NOMO-1 treated with dmso at 0.1 percent for 144 hours (cell line): ENCODE data around the gene BZW2.
"Not testable (repeated sequence)": the region's sequence is repeated elsewhere in the genome, so short reads cannot be mapped to it uniquely, and the experiment has no call there.

Source experiments
- DNase-seq: peaks from one replicate; lab custom pipeline; 2025; ENCODE audit not compliant: unreplicated experiment; lab: John Stamatoyannopoulos, UW

BZW2 gene

GRCh38 chr7:16644636-16645592 lies 1.1 kb upstream of the BZW2 start:
- DNase-seq, result peak; percentile 34

- peak; percentile 20 for DNase-seq
Measured at GRCh38 chr7:16646472-16647072, 591 bp downstream of the BZW2 start.

GRCh38 chr7:16647435-16647960 lies 1.5 kb downstream of the BZW2 start:
- DNase-seq, result no peak

GRCh38 chr7:16648551-16648950 lies 2.6 kb downstream of the BZW2 start:
- DNase-seq, result no peak

- DNase-seq, result no peak
Measured at GRCh38 chr7:16649196-16649595, 3.2 kb downstream of the BZW2 start.

- no peak for DNase-seq
Measured at GRCh38 chr7:16650266-16650665, 4.3 kb downstream of the BZW2 start.

- no peak for DNase-seq
Measured at GRCh38 chr7:16651396-16652239, 5.6 kb downstream of the BZW2 start.

- DNase-seq, result no peak
Measured at GRCh38 chr7:16652240-16652583, 6.2 kb downstream of the BZW2 start.

- no peak for DNase-seq
Measured at GRCh38 chr7:16652888-16653287, 6.9 kb downstream of the BZW2 start.

- no peak for DNase-seq
Measured at GRCh38 chr7:16655394-16655793, 9.4 kb downstream of the BZW2 start.

GRCh38 chr7:16656141-16656540 lies 10.2 kb downstream of the BZW2 start:
- no peak for DNase-seq

GRCh38 chr7:16657656-16658279 lies 11.8 kb downstream of the BZW2 start:
- DNase-seq, result no peak

GRCh38 chr7:16659854-16660497 lies 14.0 kb downstream of the BZW2 start:
- not testable (repeated sequence) for DNase-seq

- DNase-seq, result peak; percentile 7
Measured at GRCh38 chr7:16660702-16661464, 14.9 kb downstream of the BZW2 start.

GRCh38 chr7:16661924-16662323 lies 15.9 kb downstream of the BZW2 start:
- DNase-seq, result no peak

- no peak for DNase-seq
Measured at GRCh38 chr7:16667355-16667754, 21.4 kb downstream of the BZW2 start.

GRCh38 chr7:16668049-16668858 lies 22.3 kb downstream of the BZW2 start:
- peak; percentile 82 for DNase-seq

- DNase-seq, result no peak
Measured at GRCh38 chr7:16668978-16669377, 23.0 kb downstream of the BZW2 start.

GRCh38 chr7:16669581-16669980 lies 23.6 kb downstream of the BZW2 start:
- no peak for DNase-seq
